Measurements from ENCODE around the gene MCHR1.

- TF ChIP-seq, protein P1, sequence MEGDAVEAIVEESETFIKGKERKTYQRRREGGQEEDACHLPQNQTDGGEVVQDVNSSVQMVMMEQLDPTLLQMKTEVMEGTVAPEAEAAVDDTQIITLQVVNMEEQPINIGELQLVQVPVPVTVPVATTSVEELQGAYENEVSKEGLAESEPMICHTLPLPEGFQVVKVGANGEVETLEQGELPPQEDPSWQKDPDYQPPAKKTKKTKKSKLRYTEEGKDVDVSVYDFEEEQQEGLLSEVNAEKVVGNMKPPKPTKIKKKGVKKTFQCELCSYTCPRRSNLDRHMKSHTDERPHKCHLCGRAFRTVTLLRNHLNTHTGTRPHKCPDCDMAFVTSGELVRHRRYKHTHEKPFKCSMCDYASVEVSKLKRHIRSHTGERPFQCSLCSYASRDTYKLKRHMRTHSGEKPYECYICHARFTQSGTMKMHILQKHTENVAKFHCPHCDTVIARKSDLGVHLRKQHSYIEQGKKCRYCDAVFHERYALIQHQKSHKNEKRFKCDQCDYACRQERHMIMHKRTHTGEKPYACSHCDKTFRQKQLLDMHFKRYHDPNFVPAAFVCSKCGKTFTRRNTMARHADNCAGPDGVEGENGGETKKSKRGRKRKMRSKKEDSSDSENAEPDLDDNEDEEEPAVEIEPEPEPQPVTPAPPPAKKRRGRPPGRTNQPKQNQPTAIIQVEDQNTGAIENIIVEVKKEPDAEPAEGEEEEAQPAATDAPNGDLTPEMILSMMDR (conservative IDR thresholded peaks at IDR 0.05) = no peak
- TF ChIP-seq EZH2 (IDR thresholded peaks at IDR 0.05; ENCODE audit: low read depth) = no peak
These were observed 45.0 kb upstream of the MCHR1 start for GRCh38 chr22:40634119-40634903.

Measured in PC-9 (cell line).